ENCODE results near the gene LAPTM5. TPM values are rescaled to one million over a fixed set of nuclear protein-coding genes. Genes with fewer than 3 reads are reported as not detected.

LAPTM5 gene
- total RNA-seq, 3 donors from 2014 or later = 41.3 to 130 (median 70.1) TPM

DNA sequence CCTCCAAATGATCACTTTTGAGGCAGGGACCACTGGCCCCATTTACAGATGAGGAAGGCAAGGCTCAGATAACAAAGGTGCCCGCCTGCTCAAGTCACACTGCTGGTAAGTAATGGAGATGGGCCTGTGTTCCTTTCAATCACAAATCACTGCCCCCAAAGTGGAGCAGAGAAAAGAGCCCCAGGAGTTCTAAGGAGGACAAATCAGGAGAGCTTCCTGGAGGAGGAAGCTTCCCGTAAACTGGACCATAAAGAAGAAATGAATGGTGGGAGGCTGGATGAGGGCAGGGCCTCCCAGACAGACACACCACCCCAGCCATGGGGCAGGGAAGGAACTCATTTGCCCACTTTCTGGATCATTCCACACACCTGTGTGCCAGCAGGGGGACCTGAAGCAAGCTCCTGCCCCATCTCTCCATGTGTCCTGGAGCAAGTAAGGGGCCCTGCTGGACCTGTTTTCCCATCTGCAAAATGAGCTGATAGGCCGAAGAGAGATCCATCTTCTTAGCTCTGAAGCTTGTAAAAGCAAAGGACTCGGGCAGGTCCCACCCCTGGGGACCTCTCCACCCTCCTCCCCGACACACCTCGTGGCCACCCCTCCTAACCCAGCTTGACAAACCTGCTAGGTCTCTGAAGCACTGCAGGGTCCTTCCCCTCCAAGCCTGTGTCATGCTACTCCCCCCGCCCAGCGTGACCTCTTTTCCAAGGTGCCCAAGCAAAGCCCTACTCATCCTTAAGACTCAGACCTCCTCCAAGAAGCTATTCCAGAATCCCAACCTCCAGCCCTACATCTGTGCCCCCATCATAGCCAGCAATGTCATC, 5.5 kb downstream of the LAPTM5 start:
- intact Hi-C loops (cut with DNase I; ENCODE audit: low total_unique reads) = no loop called here
- H3K9me3 ChIP-seq = no peaks in the 10 kb centered on the region
- peak overlapping the region in 1 of 2 donors; percentile 25 for H3K27ac ChIP-seq
- H3K4me3 ChIP-seq = no peak overlapping the region
- H3K36me3 ChIP-seq = no peaks in the 10 kb centered on the region
- H3K4me1 ChIP-seq = no peaks in the 10 kb centered on the region
- TF ChIP-seq POLR2AphosphoS5 (IDR thresholded peaks at IDR 0.05) = no peak
- no peak for TF ChIP-seq CTCF (IDR thresholded peaks at IDR 0.05)
- no peak for TF ChIP-seq POLR2A (IDR thresholded peaks at IDR 0.05)
- no peaks in the 10 kb centered on the region for H3K27me3 ChIP-seq
- no peak for DNase-seq (ENCODE audit: low spot score in 2 of 2)

DNA sequence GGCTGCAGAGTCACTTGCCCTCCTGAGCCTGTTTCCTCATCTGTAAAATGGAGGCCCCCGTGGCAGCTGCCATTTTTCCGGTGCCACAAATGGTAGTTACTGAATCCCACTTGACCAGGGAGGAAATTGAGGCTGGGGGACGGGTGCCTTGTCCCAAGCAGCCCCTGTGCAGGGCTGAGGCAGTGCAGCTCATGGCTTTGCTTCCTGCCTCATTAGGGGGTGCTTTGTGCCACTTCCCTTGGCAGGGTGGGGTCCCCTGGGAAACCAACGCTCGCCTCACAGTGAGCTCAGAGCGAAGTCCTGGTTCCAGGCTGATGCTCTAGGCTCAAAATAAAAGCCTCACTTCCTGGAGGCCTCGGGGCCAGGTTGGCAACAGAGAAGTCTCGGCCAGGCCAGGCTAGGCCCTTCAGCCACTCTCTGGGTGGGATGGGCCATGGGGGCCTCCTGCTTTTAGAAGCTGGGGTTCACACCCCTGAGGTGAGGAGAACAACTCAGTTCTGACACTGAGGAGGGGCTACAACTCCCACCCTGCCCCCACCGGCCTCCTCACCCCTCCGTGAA, 6.8 kb downstream of the LAPTM5 start:
- no peak for TF ChIP-seq POLR2AphosphoS5 (IDR thresholded peaks at IDR 0.05)
- TF ChIP-seq CTCF (IDR thresholded peaks at IDR 0.05) = no peak
- no peak for TF ChIP-seq POLR2A (IDR thresholded peaks at IDR 0.05)
- no peak for DNase-seq (ENCODE audit: low spot score in 2 of 2)
- H3K4me3 ChIP-seq = no peak overlapping the region
- H3K27me3 ChIP-seq = no peaks in the 10 kb centered on the region
- no peaks in the 10 kb centered on the region for H3K4me1 ChIP-seq
- H3K27ac ChIP-seq = peak overlapping the region in 1 of 2 donors; percentile 58
- intact Hi-C loops (cut with DNase I; ENCODE audit: low total_unique reads) = no loop called here
- no peaks in the 10 kb centered on the region for H3K36me3 ChIP-seq
- no peaks in the 10 kb centered on the region for H3K9me3 ChIP-seq

DNA sequence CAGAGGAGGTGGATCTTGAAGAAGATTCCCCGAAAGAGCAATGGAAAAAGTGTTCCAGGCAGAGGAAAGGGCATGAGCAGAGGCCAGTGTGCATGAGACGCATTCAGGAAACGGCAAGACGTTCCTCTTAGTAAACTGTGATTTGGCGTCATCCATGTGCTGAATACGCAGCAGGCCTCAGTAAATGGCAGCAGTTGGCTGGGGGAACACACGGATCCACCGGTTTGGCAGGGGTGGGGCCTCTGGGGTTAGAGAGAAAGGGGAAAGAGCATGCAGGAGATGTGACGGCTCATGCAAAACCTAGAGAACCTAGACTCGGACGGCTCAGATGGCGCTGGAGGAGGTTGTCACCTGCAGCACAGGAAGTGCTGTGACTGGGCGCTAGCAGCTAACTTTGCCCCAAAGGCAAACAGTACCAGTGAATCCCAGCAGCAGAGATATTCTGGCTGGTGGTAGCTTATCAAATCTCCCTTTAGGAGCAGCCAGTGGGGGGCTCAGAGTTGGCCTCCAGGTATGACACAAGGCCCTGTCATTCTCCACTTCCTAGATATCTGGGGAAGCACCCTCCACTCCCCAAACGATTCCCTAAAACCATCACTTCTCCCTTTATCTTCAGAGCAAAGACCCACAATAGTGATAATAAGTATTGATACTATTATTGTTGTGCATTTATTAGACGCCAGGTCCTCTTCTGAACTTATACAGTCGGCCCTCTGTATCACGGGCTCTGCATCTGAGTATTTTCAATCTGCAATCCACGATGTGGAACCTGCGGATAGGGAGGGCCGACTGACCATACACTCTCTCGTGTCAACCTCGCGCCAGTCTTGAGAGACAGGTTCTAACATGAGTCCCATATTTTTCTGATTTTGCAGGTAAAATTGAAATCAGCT, 7.6 kb downstream of the LAPTM5 start:
- no peak overlapping the region for H3K4me3 ChIP-seq
- no peak for DNase-seq (ENCODE audit: low spot score in 2 of 2)
- H3K9me3 ChIP-seq = no peaks in the 10 kb centered on the region
- no peak overlapping the region for H3K27ac ChIP-seq
- H3K27me3 ChIP-seq = no peaks in the 10 kb centered on the region
- intact Hi-C loops (cut with DNase I; ENCODE audit: low total_unique reads) = no loop called here
- TF ChIP-seq POLR2AphosphoS5 (IDR thresholded peaks at IDR 0.05) (no peak), POLR2A (IDR thresholded peaks at IDR 0.05) (no peak), CTCF (IDR thresholded peaks at IDR 0.05) (no peak)
- H3K36me3 ChIP-seq = no peaks in the 10 kb centered on the region
- H3K4me1 ChIP-seq = no peaks in the 10 kb centered on the region

- Histone ChIP-seq H3K4me3 (no peak overlapping the region), H3K36me3 (no peaks in the 10 kb centered on the region), H3K9me3 (no peaks in the 10 kb centered on the region), H3K4me1 (no peaks in the 10 kb centered on the region), H3K27ac (peak overlapping the region in 1 of 2 donors; percentile 55), H3K27me3 (no peaks in the 10 kb centered on the region)
- TF ChIP-seq POLR2A (IDR thresholded peaks at IDR 0.05) = no peak
- TF ChIP-seq POLR2AphosphoS5 (IDR thresholded peaks at IDR 0.05) = no peak
- TF ChIP-seq CTCF (IDR thresholded peaks at IDR 0.05) = no peak
- no peak for DNase-seq (ENCODE audit: low spot score in 2 of 2)
- intact Hi-C loops (cut with DNase I; ENCODE audit: low total_unique reads) = no loop called here
Observed at GRCh38 chr1:30748699-30749401, 8.7 kb downstream of the LAPTM5 start.
